Tibial artery (tissue), 4 donors: Measurements from ENCODE around the gene SLC2A4RG.

Experiments
- DNase-seq, 2 donors: peaks; one replicate each; pipeline ENCODE4 v3.0.0-alpha.2; 2019
- H3K27ac ChIP-seq, 2 donors: fragments of 200-600 bp; sonication (generic) in 1 of 2; 1 replicate in 1 of 2; 2 replicates in 1 of 2; pipeline ENCODE4 v1.5.1; 2018 to 2019; ENCODE audit warnings: mild to moderate bottlenecking in 1 of 2
- H3K27me3 ChIP-seq, 2 donors: fragments of 200-600 bp; sonication (generic) in 1 of 2; one replicate each; pipeline versions ENCODE4 v1.5.1 to v1.6.0; 2016 to 2019
- H3K36me3 ChIP-seq, 3 donors: fragments of 200-600 bp; sonication (generic) in 2 of 3; one replicate each; pipeline ENCODE4 v1.5.1; 2016 to 2019; ENCODE audit warnings: mild to moderate bottlenecking in 2 of 3
- H3K4me1 ChIP-seq, 4 donors: fragments of 200-600 bp; sonication (generic) in 2 of 4; 1 replicate in 3 of 4; 2 replicates in 1 of 4; pipeline ENCODE4 v1.5.1; 2016 to 2019
- H3K4me3 ChIP-seq, 2 donors: fragments of 200-600 bp; sonication (generic) in 1 of 2; 1 replicate in 1 of 2; 2 replicates in 1 of 2; pipeline ENCODE4 v1.5.1; 2018 to 2019; ENCODE audit warnings: mild to moderate bottlenecking in 2 of 2
- H3K9me3 ChIP-seq, 3 donors: fragments of 200-600 bp; sonication (generic) in 1 of 3; one replicate each; pipeline ENCODE4 v1.5.1; 2016 to 2019
- intact Hi-C: fragments of 100-400 bp; cut with DNase I; formaldehyde crosslinking; loops from one replicate; pipeline ENCODE4 v1.15.0; 2023; ENCODE audit warnings: low total_unique reads
- TF ChIP-seq, protein P1 (sequence below), 2 experiments: fragments of 200-600 bp in 1 of 2; fragments of 450-650 bp in 1 of 2; IDR thresholded peaks; one replicate each; pipeline ENCODE4 v1.5.1; 2017 to 2019; ENCODE audit warnings: antibody characterized with exemption in 2 of 2, mild to moderate bottlenecking in 1 of 2, moderate library complexity in 1 of 2

Gene SLC2A4RG

DNA sequence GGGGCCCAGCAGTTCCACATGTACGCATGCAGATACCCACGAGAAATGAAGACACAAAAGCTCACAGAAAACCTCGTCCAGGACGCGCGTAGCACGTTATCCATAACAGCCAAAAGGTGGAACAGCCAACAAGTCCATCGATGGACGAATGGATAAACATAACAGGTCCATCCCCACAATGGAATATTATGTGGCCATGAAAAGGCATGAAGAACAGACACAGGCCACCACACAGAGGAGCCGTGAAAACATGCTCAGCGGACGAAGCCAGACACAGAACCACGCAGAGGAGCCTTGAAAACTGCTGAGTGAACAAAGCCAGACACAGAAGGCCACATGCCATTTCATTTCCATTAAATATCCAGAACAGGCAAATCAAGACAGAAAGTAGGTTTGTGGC lies 38.0 kb downstream of the SLC2A4RG start:
- no peak for DNase-seq
- H3K4me1 ChIP-seq: peaks cover 0 to 6% (median 2%) of the 10 kb centered on the region in 4 donors
- H3K4me3 ChIP-seq: no peak overlapping the region
- intact Hi-C loops: no loop called here
- peaks cover 0 to 18% of the 10 kb centered on the region in 2 donors for H3K27me3 ChIP-seq
- no peak overlapping the region for H3K27ac ChIP-seq
- no peaks in the 10 kb centered on the region for H3K9me3 ChIP-seq
- H3K36me3 ChIP-seq: no peaks in the 10 kb centered on the region
- TF ChIP-seq, protein P1, sequence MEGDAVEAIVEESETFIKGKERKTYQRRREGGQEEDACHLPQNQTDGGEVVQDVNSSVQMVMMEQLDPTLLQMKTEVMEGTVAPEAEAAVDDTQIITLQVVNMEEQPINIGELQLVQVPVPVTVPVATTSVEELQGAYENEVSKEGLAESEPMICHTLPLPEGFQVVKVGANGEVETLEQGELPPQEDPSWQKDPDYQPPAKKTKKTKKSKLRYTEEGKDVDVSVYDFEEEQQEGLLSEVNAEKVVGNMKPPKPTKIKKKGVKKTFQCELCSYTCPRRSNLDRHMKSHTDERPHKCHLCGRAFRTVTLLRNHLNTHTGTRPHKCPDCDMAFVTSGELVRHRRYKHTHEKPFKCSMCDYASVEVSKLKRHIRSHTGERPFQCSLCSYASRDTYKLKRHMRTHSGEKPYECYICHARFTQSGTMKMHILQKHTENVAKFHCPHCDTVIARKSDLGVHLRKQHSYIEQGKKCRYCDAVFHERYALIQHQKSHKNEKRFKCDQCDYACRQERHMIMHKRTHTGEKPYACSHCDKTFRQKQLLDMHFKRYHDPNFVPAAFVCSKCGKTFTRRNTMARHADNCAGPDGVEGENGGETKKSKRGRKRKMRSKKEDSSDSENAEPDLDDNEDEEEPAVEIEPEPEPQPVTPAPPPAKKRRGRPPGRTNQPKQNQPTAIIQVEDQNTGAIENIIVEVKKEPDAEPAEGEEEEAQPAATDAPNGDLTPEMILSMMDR (IDR thresholded peaks at IDR 0.05): no peak

DNA sequence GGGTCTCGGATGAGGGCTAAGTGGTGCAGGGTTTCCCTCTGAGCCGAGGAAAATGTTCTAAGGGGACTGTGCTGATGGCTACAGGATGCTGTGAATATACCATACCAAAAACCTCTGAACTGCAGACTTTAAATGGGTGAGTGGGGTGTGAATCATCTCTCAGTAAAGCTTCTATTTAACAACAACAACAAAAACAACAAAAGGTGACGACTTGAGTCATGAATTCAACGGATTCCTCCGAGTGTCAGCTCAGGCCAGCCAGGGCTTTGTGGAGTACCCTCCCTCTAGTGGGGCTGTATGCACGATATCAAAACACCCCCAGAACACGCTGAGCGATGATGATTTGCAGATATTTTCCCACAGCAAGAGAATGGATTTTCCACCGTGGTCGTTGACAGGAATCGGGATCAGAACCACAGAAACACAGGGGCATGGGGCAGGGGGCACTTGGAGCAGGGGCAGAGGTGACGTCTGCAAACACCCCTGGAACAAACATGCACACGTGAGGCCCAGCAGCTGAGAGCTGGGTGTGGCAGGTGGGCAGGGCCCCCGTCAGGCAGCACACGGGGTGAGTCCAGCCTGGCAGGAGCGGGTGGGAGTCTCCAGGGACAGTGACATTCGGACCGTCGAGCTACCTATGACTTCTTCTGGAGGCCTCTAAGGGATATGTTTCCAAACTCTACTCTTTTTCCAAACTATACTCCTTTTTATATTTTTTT lies 38.6 kb downstream of the SLC2A4RG start:
- H3K4me3 ChIP-seq: no peak overlapping the region
- peaks cover 0 to 14% of the 10 kb centered on the region in 2 donors for H3K27me3 ChIP-seq
- no peaks in the 10 kb centered on the region for H3K36me3 ChIP-seq
- H3K9me3 ChIP-seq: no peaks in the 10 kb centered on the region
- intact Hi-C loops: no loop called here
- TF ChIP-seq, protein P1 (IDR thresholded peaks at IDR 0.05): no peak
- DNase-seq: no peak
- peaks cover 0 to 6% (median 2%) of the 10 kb centered on the region in 4 donors for H3K4me1 ChIP-seq
- H3K27ac ChIP-seq: no peak overlapping the region

DNA sequence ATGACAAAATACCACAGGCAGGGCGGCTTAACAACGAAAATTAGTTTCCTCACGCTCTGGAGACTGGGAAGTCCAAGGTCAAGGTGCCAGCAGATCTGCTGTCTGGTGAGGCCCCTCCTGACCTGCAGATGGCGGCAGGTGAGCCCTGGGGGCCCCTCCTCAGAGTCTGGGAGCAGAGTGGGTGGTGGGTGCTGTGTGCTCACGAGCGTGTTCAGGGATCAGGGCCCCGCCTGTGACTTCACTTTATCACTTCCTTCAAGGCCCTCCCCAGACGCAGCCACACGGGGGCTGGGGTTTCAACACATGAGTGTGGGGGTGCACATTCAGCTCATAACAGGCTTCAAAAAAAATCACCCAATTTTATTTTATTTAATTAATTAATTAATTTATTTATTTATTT lies 39.3 kb downstream of the SLC2A4RG start:
- intact Hi-C loops: no loop called here

DNA sequence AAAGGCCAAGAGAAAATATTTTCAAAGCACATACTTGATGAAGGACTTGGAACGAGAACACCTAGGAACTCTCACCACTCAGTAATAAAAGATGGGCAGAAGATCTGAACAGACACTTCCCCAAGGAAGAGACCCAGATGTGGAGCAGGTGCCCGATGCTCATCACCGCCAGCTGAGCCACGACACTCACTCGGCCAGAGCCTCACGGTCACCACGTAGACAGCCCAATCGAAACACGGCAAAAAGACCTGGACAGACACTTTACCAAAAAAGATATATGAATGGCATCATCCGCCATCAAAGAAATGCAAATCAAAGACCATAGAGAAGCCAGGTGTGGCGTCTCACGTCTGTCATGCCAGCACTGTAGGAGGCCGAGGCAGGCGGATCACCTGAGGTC lies 41.6 kb downstream of the SLC2A4RG start:
- no peak overlapping the region for H3K27ac ChIP-seq
- intact Hi-C loops: no loop called here

More for the DNA sequence above, 39.3 kb downstream of the SLC2A4RG start:
- Histone ChIP-seq H3K4me3 (no peak overlapping the region), H3K27me3 (peaks cover 0 to 8% of the 10 kb centered on the region in 2 donors), H3K36me3 (no peaks in the 10 kb centered on the region), H3K27ac (no peak overlapping the region), H3K9me3 (no peaks in the 10 kb centered on the region), H3K4me1 (peaks cover 0 to 6% (median 2%) of the 10 kb centered on the region in 4 donors)
- no peak for DNase-seq
- TF ChIP-seq, protein P1 (IDR thresholded peaks at IDR 0.05): no peak

DNA sequence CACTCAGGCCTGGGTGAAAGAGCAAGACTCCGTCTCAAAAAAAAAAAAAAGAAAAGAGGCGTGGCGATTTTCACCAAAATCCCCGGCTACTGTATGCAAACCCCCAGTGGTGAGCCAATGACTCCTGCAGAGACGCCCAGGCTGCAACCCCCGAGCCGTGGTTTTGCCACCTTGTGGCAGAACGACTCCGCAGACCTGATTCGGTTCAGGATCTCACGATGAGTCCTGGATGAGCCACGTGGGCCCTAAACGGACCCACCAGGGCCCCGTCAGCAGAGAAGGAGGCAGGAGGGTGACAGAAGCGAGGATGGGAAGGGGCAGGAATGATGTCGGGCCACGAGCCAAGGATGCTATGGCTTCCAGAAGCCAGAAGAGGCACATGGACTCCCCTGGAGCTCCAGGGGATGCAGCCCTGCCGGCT lies 42.5 kb downstream of the SLC2A4RG start:
- no peaks in the 10 kb centered on the region for H3K9me3 ChIP-seq
- no peaks in the 10 kb centered on the region for H3K36me3 ChIP-seq
- no peak for DNase-seq
- TF ChIP-seq, protein P1 (IDR thresholded peaks at IDR 0.05): no peak
- H3K27me3 ChIP-seq: no peaks in the 10 kb centered on the region
- intact Hi-C loops: no loop called here
- H3K4me1 ChIP-seq: no peaks in the 10 kb centered on the region
- no peak overlapping the region for H3K27ac ChIP-seq
- no peak overlapping the region for H3K4me3 ChIP-seq

More for the DNA sequence above, 41.6 kb downstream of the SLC2A4RG start:
- Histone ChIP-seq H3K36me3 (no peaks in the 10 kb centered on the region), H3K4me3 (no peak overlapping the region), H3K4me1 (no peaks in the 10 kb centered on the region), H3K27me3 (no peaks in the 10 kb centered on the region), H3K9me3 (no peaks in the 10 kb centered on the region)
- TF ChIP-seq, protein P1 (IDR thresholded peaks at IDR 0.05): no peak
- DNase-seq: no peak
